T-helper 1 cell treated with Interleukin-12 subunit alpha and Interleukin-12 subunit beta and Interleukin-4 antibody, amounts not matched to agents 30 μg/mL and 1 μg/mL, for 36 hours (primary cell): ENCODE measurements around the gene DDX54.
"Not testable (repeated sequence)": the region's sequence is repeated elsewhere in the genome, so short reads cannot be mapped to it uniquely, and the experiment has no call there.

ENCODE experiments used
- H3K27ac Mint-ChIP-seq: one replicate; pipeline ENCODE4 v1.8.0; 2021; ENCODE audit warnings: mild to moderate bottlenecking, mixed read lengths
- H3K27me3 Mint-ChIP-seq: one replicate; pipeline ENCODE4 v1.8.0; 2021; ENCODE audit warnings: low read depth, mixed read lengths
- H3K36me3 Mint-ChIP-seq: one replicate; pipeline ENCODE4 v1.8.0; 2021; ENCODE audit warnings: low read depth, mixed read lengths
- H3K4me1 Mint-ChIP-seq: one replicate; pipeline ENCODE4 v1.8.0; 2021; ENCODE audit warnings: low read depth, mixed read lengths
- H3K4me3 Mint-ChIP-seq: one replicate; pipeline ENCODE4 v1.8.0; 2021; ENCODE audit warnings: mild to moderate bottlenecking, moderate library complexity, mixed read lengths
- H3K9me3 Mint-ChIP-seq: one replicate; pipeline ENCODE4 v1.8.0; 2021; ENCODE audit warnings: mixed read lengths

Gene DDX54

DNA sequence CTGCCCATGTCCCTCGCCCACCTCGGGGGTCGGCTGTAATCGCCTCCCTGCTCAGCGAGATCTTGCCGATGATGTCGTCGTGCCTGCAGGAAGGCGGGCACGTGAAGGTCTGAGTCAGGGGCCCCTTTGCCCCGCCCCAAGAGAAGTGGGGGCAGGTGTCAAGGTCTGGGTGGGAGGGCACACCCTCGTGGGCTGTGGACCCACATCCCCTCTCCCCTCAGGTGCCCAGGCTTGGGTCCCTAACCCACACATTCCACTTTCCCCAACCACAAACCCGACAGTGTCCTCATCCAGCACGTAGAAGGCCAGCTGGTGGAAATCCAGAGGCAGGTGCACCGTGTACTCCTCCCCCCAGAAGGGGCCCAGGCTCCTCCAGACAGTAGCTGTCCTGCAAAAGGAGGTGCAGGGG, 57.5 kb downstream of the DDX54 start:
- no peak overlapping the region for H3K27ac Mint-ChIP-seq
- no peak overlapping the region for H3K4me3 Mint-ChIP-seq
- peaks cover 7% of the 10 kb centered on the region for H3K9me3 Mint-ChIP-seq
- H3K27me3 Mint-ChIP-seq = peaks cover 2% of the 10 kb centered on the region
- no peaks in the 10 kb centered on the region for H3K4me1 Mint-ChIP-seq
- H3K36me3 Mint-ChIP-seq = no peaks in the 10 kb centered on the region

DNA sequence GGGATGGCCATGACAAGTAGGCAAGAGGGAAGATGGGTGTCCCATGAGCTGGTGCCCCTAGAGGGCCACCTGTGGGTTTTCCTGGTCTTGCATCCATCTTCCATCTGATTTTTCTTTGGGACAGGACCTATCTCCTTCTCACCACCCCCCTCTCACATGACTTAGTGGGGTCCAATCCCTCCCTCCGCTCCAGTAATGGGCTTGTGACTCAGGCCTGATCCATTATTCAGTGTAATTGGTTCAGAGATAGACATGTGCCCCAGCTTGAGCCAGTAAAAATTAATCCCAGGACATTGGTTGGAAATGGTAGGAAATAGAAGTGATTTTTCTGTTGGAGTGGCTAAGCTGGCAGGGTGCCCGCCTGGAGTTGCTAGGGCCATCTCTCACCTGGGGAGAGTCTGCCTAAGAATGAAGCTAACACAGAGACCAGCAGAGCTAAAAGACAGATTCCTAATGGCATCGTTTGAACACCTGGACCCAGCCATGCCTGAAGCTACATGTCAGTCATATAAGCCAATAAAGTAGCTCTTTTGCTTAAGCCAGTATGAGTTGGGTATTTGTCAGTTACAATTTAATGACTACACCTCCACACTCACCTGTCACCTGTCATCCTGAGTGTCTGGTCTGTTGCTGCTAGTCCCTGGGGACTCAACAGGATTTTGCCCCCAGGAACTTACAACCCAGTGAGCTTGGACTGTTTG, 64.5 kb downstream of the DDX54 start:
- peaks cover 3% of the 10 kb centered on the region for H3K27me3 Mint-ChIP-seq
- H3K4me1 Mint-ChIP-seq = no peaks in the 10 kb centered on the region
- no peak overlapping the region for H3K27ac Mint-ChIP-seq
- H3K9me3 Mint-ChIP-seq = peaks cover 10% of the 10 kb centered on the region
- H3K4me3 Mint-ChIP-seq = no peak overlapping the region
- H3K36me3 Mint-ChIP-seq = no peaks in the 10 kb centered on the region

DNA sequence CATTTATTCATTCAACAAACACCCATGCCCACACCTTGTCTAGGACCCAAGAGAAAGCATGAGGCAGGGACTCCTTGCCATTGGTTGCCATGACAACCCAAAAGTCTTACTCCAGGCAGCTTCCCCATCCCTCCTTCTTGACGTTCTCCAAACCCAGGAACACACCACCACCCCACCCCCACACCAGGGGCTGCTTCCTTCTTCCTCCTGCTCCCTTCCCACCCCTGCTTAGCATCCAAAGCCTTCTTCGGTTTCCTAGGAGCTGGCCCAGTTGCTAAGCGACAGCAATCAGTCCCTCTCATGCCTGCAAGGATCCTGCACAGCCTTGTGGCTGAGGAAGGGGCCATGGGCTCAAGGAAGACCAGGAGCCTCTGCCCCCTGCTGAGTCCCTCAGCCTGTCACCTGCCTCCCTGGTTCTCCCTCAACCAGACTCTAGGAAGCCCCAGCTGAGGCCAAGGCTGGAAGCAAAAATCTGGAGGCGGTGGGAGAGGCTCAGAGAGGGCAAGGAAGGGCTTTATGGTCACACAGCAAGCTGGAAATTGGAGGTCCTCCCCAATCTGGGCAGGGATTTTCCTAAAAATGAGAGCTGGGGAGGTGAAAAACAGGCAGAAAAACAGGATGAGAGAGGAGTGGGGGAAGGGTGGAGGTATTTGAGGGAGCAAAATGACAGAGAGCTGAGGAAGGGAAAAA, 65.2 kb downstream of the DDX54 start:
- H3K4me3 Mint-ChIP-seq = no peak overlapping the region
- peaks cover 3% of the 10 kb centered on the region for H3K27me3 Mint-ChIP-seq
- no peaks in the 10 kb centered on the region for H3K4me1 Mint-ChIP-seq
- H3K9me3 Mint-ChIP-seq = peaks cover 10% of the 10 kb centered on the region
- H3K27ac Mint-ChIP-seq = no peak overlapping the region
- no peaks in the 10 kb centered on the region for H3K36me3 Mint-ChIP-seq

DNA sequence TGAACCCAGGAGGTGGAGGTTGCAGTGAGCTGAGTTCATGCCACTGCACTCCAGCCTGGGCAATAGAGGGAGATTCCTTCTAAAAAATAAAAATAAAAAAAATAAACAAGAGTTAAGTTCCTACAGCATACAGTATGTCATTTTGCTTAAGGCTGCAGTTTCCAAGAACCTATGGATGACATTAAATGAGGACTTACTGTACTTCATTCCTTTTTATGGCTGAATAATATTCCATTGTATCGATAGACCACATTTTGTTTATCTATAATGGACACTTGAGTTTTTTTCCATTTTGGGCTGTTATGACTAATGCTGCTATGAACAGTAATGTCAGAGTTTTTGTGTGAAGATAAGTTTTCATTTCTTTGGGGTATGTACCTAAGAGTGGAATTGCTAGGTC, 67.1 kb downstream of the DDX54 start:
- Mint-ChIP-seq H3K27me3 (peaks cover 3% of the 10 kb centered on the region), H3K4me1 (no peaks in the 10 kb centered on the region), H3K9me3 (peaks cover 6% of the 10 kb centered on the region), H3K27ac (no peak overlapping the region), H3K4me3 (no peak overlapping the region), H3K36me3 (no peaks in the 10 kb centered on the region)

GRCh38 chr12:113117684-113118083, 67.6 kb downstream of the DDX54 start:
- H3K36me3 Mint-ChIP-seq, H3K9me3 Mint-ChIP-seq, H3K4me1 Mint-ChIP-seq: not testable (repeated sequence)

GRCh38 chr12:113116875-113117274, 68.4 kb downstream of the DDX54 start:
- H3K27me3 Mint-ChIP-seq = no peaks in the 10 kb centered on the region
- no peaks in the 10 kb centered on the region for H3K4me1 Mint-ChIP-seq
- no peak overlapping the region for H3K27ac Mint-ChIP-seq
- H3K36me3 Mint-ChIP-seq = no peaks in the 10 kb centered on the region
- H3K4me3 Mint-ChIP-seq = no peak overlapping the region
- H3K9me3 Mint-ChIP-seq = no peaks in the 10 kb centered on the region

More at GRCh38 chr12:113117684-113118083, 67.6 kb downstream of the DDX54 start:
- H3K4me3 Mint-ChIP-seq, H3K27me3 Mint-ChIP-seq, H3K27ac Mint-ChIP-seq: not testable (repeated sequence)

DNA sequence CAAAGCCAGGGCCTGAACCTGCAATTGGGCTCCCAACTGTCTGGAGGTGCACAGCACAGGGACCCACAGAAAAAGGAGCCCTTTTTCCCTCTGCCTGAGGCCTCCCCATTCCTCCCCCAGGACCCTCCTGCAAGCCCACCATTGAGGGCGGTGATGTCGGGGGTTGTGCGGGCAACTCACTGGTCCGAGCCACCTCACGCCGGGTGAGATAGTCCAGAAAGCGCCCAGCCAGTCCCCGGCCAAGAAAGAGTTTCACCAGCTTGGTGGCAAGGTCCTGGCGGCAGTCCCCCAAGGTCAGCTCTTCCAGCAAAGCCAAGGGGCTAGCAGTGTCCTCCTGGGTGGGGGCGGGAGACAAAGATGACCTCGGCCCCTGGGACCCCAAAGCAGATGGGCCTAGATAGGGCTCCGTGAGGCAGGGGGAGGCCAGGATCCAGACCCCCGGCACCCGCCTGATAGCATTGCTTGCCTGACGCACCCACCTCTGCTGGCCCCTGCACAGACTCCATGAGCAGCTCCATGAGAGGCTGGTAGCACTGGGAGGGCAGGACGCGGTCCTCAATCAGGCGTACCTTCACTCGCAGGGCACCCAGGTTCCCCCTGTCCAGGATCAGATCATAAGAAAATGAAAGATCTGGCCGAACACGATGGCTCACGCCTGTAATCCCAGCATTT, 69.7 kb downstream of the DDX54 start:
- no peaks in the 10 kb centered on the region for H3K36me3 Mint-ChIP-seq
- H3K4me3 Mint-ChIP-seq = no peak overlapping the region
- no peaks in the 10 kb centered on the region for H3K4me1 Mint-ChIP-seq
- H3K9me3 Mint-ChIP-seq = no peaks in the 10 kb centered on the region
- H3K27me3 Mint-ChIP-seq = no peaks in the 10 kb centered on the region
- H3K27ac Mint-ChIP-seq = no peak overlapping the region

- Mint-ChIP-seq H3K36me3 (no peaks in the 10 kb centered on the region), H3K9me3 (no peaks in the 10 kb centered on the region), H3K27me3 (no peaks in the 10 kb centered on the region), H3K4me3 (no peak overlapping the region), H3K27ac (no peak overlapping the region), H3K4me1 (peaks cover 2% of the 10 kb centered on the region)
Observed at GRCh38 chr12:113114447-113115178, 70.7 kb downstream of the DDX54 start.

GRCh38 chr12:113113397-113113796, 71.9 kb downstream of the DDX54 start:
- Mint-ChIP-seq H3K9me3 (no peaks in the 10 kb centered on the region), H3K36me3 (no peaks in the 10 kb centered on the region), H3K4me3 (no peak overlapping the region), H3K27ac (no peak overlapping the region), H3K27me3 (no peaks in the 10 kb centered on the region), H3K4me1 (peaks cover 4% of the 10 kb centered on the region)

DNA sequence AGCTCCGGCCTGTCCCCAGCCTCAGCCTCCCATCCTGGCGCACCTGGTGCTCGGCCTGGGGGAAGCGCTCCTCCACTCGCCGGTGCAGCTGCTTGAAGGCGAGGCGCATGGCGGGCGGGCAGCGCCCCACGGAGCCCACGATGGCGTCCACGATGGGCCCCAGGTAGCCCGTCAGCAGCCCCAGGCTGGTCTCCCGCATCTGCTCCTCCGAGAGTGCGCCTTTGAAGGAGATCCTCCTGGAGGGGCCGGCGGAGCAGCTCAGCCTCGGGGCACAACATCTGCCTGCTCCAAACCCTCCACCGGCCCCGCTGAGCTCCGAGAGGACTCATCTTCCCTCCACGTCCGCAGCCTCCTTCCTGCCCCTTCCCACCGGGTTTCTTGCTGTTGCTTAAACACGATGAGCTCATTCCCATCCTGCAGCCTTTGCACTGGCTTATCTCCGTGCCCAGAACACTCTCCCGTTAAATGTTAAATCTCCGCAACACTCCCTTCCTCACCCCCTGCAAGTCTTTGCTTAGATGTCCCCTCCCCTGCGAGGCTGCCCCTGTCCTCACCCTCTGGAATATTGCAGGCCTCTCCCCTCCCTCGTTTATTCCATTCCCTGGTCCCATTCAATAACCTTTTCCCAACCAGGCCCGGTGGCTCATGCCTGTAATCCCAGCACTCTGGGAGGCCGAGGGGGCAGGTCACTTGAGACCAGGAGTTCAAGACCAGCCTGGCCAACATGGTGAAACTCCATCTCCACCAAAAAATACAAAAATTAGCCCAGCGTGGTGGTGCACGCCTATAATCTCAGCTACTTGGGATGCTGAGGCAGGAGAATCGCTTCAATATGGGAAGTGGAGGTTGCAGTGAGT, 73.0 kb downstream of the DDX54 start:
- peaks cover 4% of the 10 kb centered on the region for H3K4me1 Mint-ChIP-seq
- H3K4me3 Mint-ChIP-seq = no peak overlapping the region
- H3K36me3 Mint-ChIP-seq = no peaks in the 10 kb centered on the region
- H3K27ac Mint-ChIP-seq = no peak overlapping the region
- no peaks in the 10 kb centered on the region for H3K27me3 Mint-ChIP-seq
- no peaks in the 10 kb centered on the region for H3K9me3 Mint-ChIP-seq

GRCh38 chr12:113111247-113111646, 74.0 kb downstream of the DDX54 start:
- H3K4me3 Mint-ChIP-seq = no peak overlapping the region
- H3K9me3 Mint-ChIP-seq = no peaks in the 10 kb centered on the region
- no peak overlapping the region for H3K27ac Mint-ChIP-seq
- peaks cover 4% of the 10 kb centered on the region for H3K4me1 Mint-ChIP-seq
- no peaks in the 10 kb centered on the region for H3K36me3 Mint-ChIP-seq
- H3K27me3 Mint-ChIP-seq = no peaks in the 10 kb centered on the region

DNA sequence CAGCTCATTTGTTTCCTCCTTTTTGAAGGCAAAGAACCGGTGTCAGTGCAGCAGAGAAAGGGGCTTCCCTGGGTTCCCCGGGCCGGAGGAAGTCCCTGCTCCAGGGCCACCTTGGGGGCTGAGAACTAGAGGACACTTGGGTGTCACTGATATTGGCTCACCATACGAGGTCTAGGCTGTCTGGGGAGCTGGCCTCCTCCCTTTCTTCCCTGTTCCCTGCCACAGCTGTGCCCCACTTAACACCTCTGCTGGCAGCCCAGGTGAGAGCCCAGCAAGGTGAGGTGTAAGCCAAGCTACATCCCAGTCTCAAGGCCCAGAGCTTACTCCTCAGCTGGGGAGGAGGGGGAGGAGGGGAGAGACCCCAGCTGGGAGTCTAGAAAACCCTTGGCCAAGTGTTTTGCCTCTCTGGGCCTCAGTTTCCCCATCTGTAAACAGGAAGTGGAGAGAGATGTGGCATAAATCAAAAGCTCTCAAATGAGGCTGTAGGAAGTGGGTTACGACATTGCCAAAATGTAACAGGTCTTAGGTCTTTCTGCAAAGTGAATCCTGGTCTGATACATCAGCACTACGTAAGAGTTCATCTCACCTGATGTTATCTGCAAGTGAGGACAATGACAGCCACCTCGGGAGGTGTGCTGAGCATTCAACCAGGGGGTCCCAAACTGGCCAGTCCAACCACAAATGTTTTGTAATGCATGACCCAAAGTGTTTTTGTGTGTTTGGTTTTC, 75.2 kb downstream of the DDX54 start:
- H3K4me1 Mint-ChIP-seq = peaks cover 4% of the 10 kb centered on the region
- no peak overlapping the region for H3K27ac Mint-ChIP-seq
- H3K36me3 Mint-ChIP-seq = no peaks in the 10 kb centered on the region
- peaks cover under 1% of the 10 kb centered on the region for H3K27me3 Mint-ChIP-seq
- H3K4me3 Mint-ChIP-seq = no peak overlapping the region
- no peaks in the 10 kb centered on the region for H3K9me3 Mint-ChIP-seq

DNA sequence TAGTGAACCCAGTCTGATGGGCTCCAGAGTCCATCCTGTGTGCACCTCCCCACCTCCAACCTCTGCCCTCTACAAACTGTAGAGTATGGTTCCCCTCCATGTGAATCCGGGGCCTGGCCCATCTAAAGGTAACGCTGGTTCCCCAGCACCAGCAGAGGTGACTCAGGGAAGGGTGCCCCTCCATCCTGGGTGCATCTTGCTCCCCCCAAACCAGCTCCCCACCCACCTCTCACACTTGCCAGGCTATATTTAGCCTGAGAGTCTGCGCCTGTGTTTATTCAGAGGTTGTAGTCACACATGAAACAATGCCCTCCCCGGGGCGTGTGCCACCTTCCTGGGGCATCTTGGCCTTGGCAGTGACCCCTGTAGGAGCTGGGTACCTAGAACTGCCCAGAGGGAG, 75.9 kb downstream of the DDX54 start:
- Mint-ChIP-seq H3K9me3 (no peaks in the 10 kb centered on the region), H3K27me3 (peaks cover 5% of the 10 kb centered on the region), H3K4me3 (no peak overlapping the region), H3K27ac (no peak overlapping the region), H3K4me1 (peaks cover 4% of the 10 kb centered on the region), H3K36me3 (no peaks in the 10 kb centered on the region)
